Activated CD4-positive, alpha-beta T cell treated with anti-CD3 and anti-CD28 coated beads, Interleukin-2, amount 10 ng/mL, durations not matched to agents 24 days and 14 days (primary cell): ENCODE results near the gene AP3S2. TPM values are rescaled to one million over a fixed set of nuclear protein-coding genes. Genes with fewer than 3 reads are reported as not detected.
A peak's percentile ranks its signal among the peaks of the same experiment; 100 is the strongest.
"Not testable (repeated sequence)": the region's sequence is repeated elsewhere in the genome, so short reads cannot be mapped to it uniquely, and the experiment has no call there.

Experiments
- DNase-seq: peaks from one replicate; pipeline ENCODE4 v3.0.0; 2022
- H3K27ac Mint-ChIP-seq: one replicate; pipeline ENCODE4 v1.8.0; 2022; ENCODE audit warnings: mild to moderate bottlenecking, mixed read lengths
- H3K27me3 Mint-ChIP-seq: one replicate; pipeline ENCODE4 v1.8.0; 2022; ENCODE audit warnings: mixed read lengths
- H3K36me3 Mint-ChIP-seq: one replicate; pipeline ENCODE4 v1.8.0; 2022; ENCODE audit warnings: low read depth, mild to moderate bottlenecking, mixed read lengths
- H3K4me1 Mint-ChIP-seq: one replicate; pipeline ENCODE4 v1.8.0; 2021; ENCODE audit warnings: mixed read lengths
- H3K4me3 Mint-ChIP-seq: one replicate; pipeline ENCODE4 v1.8.0; 2022; ENCODE audit warnings: mild to moderate bottlenecking, moderate library complexity, mixed read lengths
- H3K9me3 Mint-ChIP-seq: one replicate; pipeline ENCODE4 v1.8.0; 2021; ENCODE audit warnings: mixed read lengths
- intact Hi-C: fragments of 100-400 bp; cut with micrococcal nuclease; formaldehyde crosslinking; loops from one replicate; pipeline ENCODE4 v1.15.1; 2023
- total RNA-seq: library from RNA; stranded (reverse); gene quantifications from 2 replicates; pipeline ENCODE4 v1.2.3, GENCODE V29; 2022

Gene AP3S2
- total RNA-seq, 1 donor from 2014 or later, result 20.6 TPM

DNA sequence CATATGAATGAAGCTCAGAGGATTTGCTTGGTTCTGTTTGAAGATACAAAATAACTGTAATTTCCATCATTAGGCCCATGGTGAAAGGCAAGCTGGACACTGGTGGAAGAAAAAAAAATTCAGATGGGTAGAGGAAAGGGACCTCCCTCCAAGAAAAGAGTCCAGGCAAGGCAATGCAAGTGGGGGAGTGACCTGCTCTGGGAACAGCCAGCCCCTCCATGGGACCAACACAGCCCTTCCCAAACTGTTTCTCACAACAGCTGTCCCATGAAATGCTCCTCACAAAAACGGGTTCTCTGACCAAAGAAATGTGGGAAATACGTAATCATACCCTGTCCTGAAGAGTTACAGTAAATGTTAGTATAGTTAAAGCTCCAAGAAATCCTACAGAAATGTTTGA is 4.4 kb upstream of the AP3S2 start:
- no peaks in the 10 kb centered on the region for H3K36me3 Mint-ChIP-seq
- DNase-seq, result no peak
- intact Hi-C loops, result loop anchor here (1.0 to 10.0 kb wide), 3 partner anchors 173 to 937 kb away; partner anchors contain the start of genes CIB1 and GDPGP1
- H3K27me3 Mint-ChIP-seq, result peaks cover 2% of the 10 kb centered on the region
- peaks cover 13% of the 10 kb centered on the region for H3K4me1 Mint-ChIP-seq
- H3K9me3 Mint-ChIP-seq, result no peaks in the 10 kb centered on the region
- peak overlapping the region; percentile 9 for H3K27ac Mint-ChIP-seq
- H3K4me3 Mint-ChIP-seq, result no peak overlapping the region

DNA sequence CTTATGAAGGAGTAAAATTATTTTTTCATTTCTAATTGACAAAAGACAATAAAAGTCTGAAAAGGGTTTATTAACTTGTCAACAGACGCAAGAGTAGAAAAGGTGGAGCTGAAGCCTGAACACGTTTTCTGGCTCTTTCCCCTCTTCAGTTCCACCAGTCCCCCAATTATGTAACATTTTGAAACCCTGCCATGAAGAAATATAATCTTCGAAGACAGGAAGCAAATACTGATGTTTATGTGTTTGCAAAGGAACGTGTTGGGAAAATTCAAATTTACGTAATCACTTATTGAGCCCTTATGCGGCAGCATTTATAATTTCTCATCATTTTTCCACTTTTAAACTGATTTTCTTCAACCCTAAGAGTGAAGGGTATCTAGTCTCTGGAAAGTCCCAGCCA is 767 bp downstream of the AP3S2 start:
- intact Hi-C loops, result loop anchor here (1.0 to 10.0 kb wide), 6 partner anchors 109 to 942 kb away; partner anchors contain the start of genes CIB1, GDPGP1 and MESP1
- H3K36me3 Mint-ChIP-seq, result peaks cover 16% of the 10 kb centered on the region

DNA sequence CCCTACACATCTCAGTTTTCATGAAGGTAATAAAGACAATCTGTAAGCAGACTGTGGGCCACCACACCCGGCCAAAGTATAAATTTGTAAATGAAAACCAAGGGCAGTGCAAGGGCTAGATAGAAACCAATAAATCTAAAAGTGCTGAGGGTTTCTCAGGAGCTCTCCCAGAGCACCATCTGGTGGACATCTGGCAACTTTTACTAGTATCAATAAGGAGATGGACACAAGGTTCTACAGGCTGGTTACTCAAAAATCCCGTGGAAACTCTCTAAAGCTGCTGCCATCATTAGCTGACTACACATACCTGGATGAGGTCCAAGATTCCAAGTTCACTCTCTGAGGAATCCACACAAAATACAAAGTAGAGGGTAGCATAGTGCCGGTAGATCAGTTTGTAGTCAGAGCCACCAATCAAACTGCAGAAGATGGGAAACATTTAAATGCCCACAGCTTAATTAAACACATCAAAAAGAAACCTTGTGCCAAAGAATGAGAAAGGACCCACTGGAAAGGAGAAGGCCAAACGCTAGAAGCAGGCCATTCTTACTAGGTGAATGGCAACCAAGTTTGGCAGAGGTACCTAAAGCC is 5.5 kb downstream of the AP3S2 start:
- H3K27ac Mint-ChIP-seq, result no peak overlapping the region
- H3K27me3 Mint-ChIP-seq, result no peaks in the 10 kb centered on the region
- no peak for DNase-seq
- H3K4me3 Mint-ChIP-seq, result no peak overlapping the region
- intact Hi-C loops, result no loop called here
- H3K36me3 Mint-ChIP-seq, result peaks cover 29% of the 10 kb centered on the region
- peaks cover 17% of the 10 kb centered on the region for H3K4me1 Mint-ChIP-seq
- no peaks in the 10 kb centered on the region for H3K9me3 Mint-ChIP-seq

More for the DNA sequence above, 767 bp downstream of the AP3S2 start:
- Mint-ChIP-seq H3K27me3 (no peaks in the 10 kb centered on the region), H3K4me1 (peaks cover 27% of the 10 kb centered on the region), H3K4me3 (peak overlapping the region; percentile 97), H3K9me3 (no peaks in the 10 kb centered on the region), H3K27ac (peak overlapping the region; percentile 97)
- no peak for DNase-seq

GRCh38 chr15:89885611-89886010 is 8.2 kb downstream of the AP3S2 start:
- Mint-ChIP-seq H3K9me3 (no peaks in the 10 kb centered on the region), H3K27me3 (no peaks in the 10 kb centered on the region), H3K36me3 (peaks cover 29% of the 10 kb centered on the region), H3K4me1 (peaks cover 2% of the 10 kb centered on the region), H3K27ac (no peak overlapping the region), H3K4me3 (no peak overlapping the region)
- no peak for DNase-seq
- intact Hi-C loops, result no loop called here

GRCh38 chr15:89885179-89885578 is 8.6 kb downstream of the AP3S2 start:
- H3K36me3 Mint-ChIP-seq, result peaks cover 29% of the 10 kb centered on the region
- H3K4me3 Mint-ChIP-seq, H3K9me3 Mint-ChIP-seq, H3K27me3 Mint-ChIP-seq, intact Hi-C loops, DNase-seq, H3K27ac Mint-ChIP-seq, H3K4me1 Mint-ChIP-seq: not testable (repeated sequence)

DNA sequence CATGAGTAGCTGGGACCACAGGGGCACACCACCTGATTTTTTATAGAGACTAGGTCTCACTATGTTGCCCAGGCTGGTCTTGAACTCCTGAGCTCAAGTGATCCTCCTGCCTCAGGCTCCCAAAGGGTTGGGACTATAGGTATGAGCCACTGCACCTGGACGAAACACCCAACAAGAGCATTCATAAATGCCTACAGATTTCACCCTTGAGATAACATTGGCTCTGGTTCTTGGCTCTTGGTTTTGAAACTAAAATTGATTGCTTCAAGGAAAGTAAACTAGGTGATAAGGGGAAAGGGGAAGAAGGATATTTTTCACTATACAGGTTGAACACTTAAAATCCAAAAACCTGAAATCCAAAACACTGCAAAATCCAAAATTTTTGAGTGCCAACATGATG is 10.3 kb downstream of the AP3S2 start:
- Mint-ChIP-seq H3K4me1 (no peaks in the 10 kb centered on the region), H3K9me3 (no peaks in the 10 kb centered on the region), H3K4me3 (no peak overlapping the region), H3K27me3 (no peaks in the 10 kb centered on the region), H3K36me3 (peaks cover 24% of the 10 kb centered on the region), H3K27ac (no peak overlapping the region)
- no peak for DNase-seq
- intact Hi-C loops, result no loop called here

DNA sequence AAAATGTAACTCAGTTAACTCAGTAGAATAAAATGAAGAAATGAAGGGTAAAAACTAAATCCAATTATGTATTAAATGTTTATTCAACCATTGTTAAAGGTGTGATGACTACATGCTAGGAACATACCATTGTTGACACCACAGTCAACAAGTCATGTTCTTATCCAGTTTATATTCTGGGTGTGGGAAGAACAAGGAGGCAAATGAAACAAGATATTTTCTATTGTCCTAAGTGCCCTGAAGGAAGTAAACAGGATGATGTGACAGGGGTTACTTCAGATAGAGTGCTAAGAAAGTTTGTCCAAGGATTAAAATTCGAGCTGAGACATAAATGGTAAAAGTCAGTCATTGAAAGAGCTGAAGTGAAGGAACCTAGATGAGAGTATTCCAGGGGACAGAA is 13.1 kb downstream of the AP3S2 start:
- intact Hi-C loops, result no loop called here

DNA sequence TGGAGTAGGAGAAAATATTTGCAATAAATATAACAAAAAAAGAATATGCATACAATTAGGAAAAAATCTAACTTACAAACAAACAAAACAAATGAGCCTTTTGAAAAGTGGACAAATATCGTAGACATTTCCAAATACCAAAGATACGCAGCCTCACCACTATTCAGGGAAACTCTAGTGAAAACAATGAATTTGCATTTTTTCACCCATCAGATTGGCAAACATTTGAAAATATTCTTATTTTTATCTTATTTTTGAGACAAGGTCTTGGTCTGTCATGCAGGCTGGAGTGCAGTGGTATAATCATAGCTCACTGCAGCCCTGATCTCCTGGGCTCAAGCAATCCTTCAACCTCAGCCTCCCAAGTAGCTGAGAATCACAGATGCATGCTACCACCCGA is 15.5 kb downstream of the AP3S2 start:
- DNase-seq, result no peak
- Mint-ChIP-seq H3K27me3 (no peaks in the 10 kb centered on the region), H3K27ac (no peak overlapping the region), H3K36me3 (peaks cover 18% of the 10 kb centered on the region), H3K4me1 (peaks cover 2% of the 10 kb centered on the region), H3K4me3 (no peak overlapping the region), H3K9me3 (no peaks in the 10 kb centered on the region)
- intact Hi-C loops, result loop anchor here (5.0 kb wide), 2 partner anchors 116 to 136 kb away; no protein-coding TSS in a partner anchor

More for the DNA sequence above, 13.1 kb downstream of the AP3S2 start:
- H3K9me3 Mint-ChIP-seq, result no peaks in the 10 kb centered on the region
- no peak overlapping the region for H3K27ac Mint-ChIP-seq
- H3K36me3 Mint-ChIP-seq, result peaks cover 23% of the 10 kb centered on the region
- no peak overlapping the region for H3K4me3 Mint-ChIP-seq
- no peak for DNase-seq
- H3K27me3 Mint-ChIP-seq, result no peaks in the 10 kb centered on the region
- H3K4me1 Mint-ChIP-seq, result no peaks in the 10 kb centered on the region

DNA sequence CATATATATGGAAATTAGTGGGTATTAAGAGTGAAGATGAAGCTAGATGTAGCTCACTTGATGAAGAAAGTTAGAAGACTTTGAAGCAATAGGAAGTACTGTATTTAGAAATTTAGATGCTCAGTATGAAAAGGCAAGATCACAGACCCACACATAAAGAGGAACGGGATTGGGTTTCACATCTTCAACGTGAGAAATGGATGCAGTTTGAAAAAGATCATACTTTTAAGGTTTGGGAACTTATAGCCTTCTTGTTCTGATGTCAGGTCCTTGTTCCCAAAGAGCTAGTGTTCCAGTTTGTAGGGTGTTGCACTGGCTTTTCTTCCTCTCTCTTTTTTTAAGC is 16.7 kb downstream of the AP3S2 start:
- Mint-ChIP-seq H3K27me3 (no peaks in the 10 kb centered on the region), H3K36me3 (peaks cover 17% of the 10 kb centered on the region), H3K4me1 (peaks cover 2% of the 10 kb centered on the region), H3K9me3 (no peaks in the 10 kb centered on the region), H3K27ac (no peak overlapping the region), H3K4me3 (no peak overlapping the region)
- intact Hi-C loops, result loop anchor here (5.0 kb wide), 2 partner anchors 115 to 135 kb away; no protein-coding TSS in a partner anchor
- DNase-seq, result no peak

DNA sequence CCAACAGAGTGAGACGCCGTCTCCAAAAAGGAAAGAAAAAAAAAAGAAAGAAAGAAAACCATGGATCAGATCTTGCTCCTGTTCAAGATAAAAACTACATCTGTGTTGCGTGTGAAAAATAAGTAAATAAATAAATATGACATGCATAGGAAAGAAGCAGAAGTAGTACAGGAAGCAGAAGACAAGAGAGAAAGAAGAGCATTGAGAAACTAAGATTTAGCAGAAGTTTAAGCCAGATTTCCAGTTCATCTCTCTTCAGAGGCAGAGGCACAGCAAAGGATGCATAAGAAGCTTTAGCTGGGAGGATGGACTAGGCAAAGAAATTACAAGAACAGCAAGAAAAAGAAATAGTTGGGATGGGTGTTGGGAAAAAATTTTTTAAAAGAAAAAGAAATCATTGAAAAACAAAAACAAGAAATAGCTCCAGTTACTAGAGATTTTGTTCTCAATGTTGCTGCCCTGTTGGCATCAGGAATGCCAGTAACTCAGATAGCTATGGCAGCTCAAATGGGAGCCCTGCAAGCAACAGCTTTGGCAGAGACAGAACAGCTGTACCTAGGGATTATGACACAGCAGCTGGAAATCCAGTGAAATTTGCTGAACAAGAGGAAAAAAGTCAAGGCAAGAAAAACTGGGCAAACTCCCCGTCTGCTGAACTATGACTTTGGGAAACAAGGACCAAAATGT is 17.3 kb downstream of the AP3S2 start:
- peaks cover 2% of the 10 kb centered on the region for H3K4me1 Mint-ChIP-seq
- no peaks in the 10 kb centered on the region for H3K27me3 Mint-ChIP-seq
- no peaks in the 10 kb centered on the region for H3K9me3 Mint-ChIP-seq
- intact Hi-C loops, result loop anchor here (5.0 kb wide), 2 partner anchors 114 to 134 kb away; no protein-coding TSS in a partner anchor
- H3K4me3 Mint-ChIP-seq, result no peak overlapping the region
- DNase-seq, result no peak
- H3K36me3 Mint-ChIP-seq, result peaks cover 17% of the 10 kb centered on the region
- H3K27ac Mint-ChIP-seq, result no peak overlapping the region

DNA sequence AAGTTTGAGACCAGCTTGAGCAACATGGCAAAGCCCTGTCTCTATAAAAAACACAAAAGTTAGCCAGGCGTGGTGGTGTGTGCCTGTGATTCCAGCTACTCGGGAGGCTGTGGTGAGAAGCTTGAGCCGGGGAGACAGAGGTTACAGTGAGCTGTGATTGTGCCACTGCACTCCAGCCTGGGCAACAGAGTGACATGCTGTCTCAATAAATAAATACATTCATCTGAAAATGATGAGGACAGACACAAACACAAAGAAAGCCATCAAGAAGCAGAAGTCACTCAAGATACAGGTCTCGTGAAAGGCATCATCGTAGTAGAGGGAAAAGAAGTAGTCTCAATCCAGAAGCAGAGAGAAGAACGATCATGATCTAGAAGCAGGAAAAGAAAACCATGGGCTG is 18.1 kb downstream of the AP3S2 start:
- Mint-ChIP-seq H3K36me3 (peaks cover 18% of the 10 kb centered on the region), H3K27me3 (no peaks in the 10 kb centered on the region), H3K9me3 (no peaks in the 10 kb centered on the region), H3K4me1 (peaks cover 2% of the 10 kb centered on the region), H3K4me3 (no peak overlapping the region), H3K27ac (no peak overlapping the region)
- DNase-seq, result no peak
- intact Hi-C loops, result loop anchor here (5.0 kb wide), 2 partner anchors 113 to 133 kb away; no protein-coding TSS in a partner anchor

DNA sequence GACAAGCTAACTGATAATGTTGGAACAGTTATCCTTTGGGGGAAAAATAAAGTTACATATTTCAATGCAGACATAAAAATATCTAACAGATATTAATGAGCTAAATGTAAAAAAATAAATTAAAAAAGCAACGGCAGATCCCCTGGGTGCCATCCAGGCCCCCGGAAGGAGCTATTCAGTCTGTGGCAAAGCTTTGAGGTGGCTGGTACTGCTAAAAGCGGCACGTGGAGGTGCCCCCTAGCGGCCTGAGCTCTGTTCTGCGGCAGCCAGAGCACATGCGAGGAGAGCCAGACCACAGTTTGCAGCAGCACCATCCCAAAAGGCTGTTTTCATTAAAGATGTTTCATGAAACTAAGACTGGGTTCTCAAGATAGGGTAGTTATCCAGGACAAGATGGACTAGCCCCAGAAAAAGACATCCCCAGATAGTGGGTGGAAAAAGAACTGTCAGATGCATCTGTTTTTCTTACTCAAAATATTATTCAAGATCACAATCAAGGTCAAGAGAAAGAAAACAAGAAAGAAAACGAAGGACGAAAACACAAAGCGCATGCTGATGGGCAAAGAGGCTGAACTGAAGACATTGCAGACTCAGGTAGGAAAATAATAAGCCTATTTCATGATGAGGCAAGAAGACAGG is 18.7 kb downstream of the AP3S2 start:
- H3K4me1 Mint-ChIP-seq, result peaks cover 2% of the 10 kb centered on the region
- H3K9me3 Mint-ChIP-seq, result no peaks in the 10 kb centered on the region
- intact Hi-C loops, result loop anchor here (5.0 kb wide), 2 partner anchors 113 to 133 kb away; no protein-coding TSS in a partner anchor
- no peaks in the 10 kb centered on the region for H3K27me3 Mint-ChIP-seq
- no peak overlapping the region for H3K4me3 Mint-ChIP-seq
- peak; percentile 93 for DNase-seq
- H3K36me3 Mint-ChIP-seq, result peaks cover 21% of the 10 kb centered on the region
- H3K27ac Mint-ChIP-seq, result peak overlapping the region; percentile 5

DNA sequence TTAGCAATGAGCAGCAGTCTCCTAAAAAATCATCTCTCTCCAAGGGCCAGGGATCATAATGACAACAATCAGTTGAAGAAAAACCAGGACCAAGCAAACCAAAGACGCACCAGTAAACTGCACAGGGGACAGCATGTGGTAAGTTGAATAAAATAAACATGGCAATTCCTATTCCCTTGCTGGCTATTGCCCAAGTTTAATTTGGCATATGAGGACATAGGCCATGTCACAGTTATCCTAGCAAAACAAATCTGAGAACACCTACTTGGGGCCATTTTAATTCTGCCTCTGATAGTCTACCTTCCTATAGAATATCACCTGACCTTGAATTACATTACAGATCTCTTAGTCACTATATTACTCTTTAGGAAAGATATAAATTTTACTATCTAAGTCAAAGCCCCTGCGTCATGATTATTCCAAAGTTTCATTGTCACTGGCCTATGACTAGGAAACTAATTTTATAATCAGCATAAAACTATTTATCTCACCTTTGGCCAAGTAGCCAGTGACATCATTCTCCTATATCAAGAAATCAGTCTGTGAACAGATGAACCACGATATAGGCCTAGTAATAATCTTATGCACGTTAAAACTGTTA is 23.0 kb downstream of the AP3S2 start:
- no peaks in the 10 kb centered on the region for H3K9me3 Mint-ChIP-seq
- no peaks in the 10 kb centered on the region for H3K27me3 Mint-ChIP-seq
- no peak overlapping the region for H3K4me3 Mint-ChIP-seq
- no peak overlapping the region for H3K27ac Mint-ChIP-seq
- H3K4me1 Mint-ChIP-seq, result peaks cover 2% of the 10 kb centered on the region
- peaks cover 18% of the 10 kb centered on the region for H3K36me3 Mint-ChIP-seq
- DNase-seq, result no peak
- intact Hi-C loops, result no loop called here

DNA sequence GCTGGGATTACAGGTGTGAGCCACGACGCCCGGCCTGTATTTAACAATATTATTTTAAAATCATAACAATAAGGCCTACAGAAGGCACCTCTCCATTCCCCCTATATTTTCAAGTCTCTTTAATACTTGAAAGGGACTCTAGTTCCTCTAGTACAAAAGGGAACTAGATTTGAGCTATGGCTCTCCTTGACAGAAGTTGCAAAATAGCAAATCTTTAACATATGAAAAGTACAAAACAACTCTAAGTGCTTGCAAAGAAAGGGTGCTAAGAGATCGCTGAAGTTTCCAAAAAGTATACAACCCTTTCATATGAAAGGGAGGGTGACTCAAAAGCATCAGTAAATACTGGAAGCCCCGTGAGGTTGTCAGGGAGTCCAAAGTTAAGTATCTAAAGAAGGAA is 23.8 kb downstream of the AP3S2 start:
- no peak overlapping the region for H3K4me3 Mint-ChIP-seq

More for the DNA sequence above, 23.8 kb downstream of the AP3S2 start:
- Mint-ChIP-seq H3K9me3 (no peaks in the 10 kb centered on the region), H3K27me3 (no peaks in the 10 kb centered on the region), H3K4me1 (peaks cover under 1% of the 10 kb centered on the region), H3K36me3 (peaks cover 18% of the 10 kb centered on the region), H3K27ac (no peak overlapping the region)
- intact Hi-C loops, result no loop called here
- DNase-seq, result no peak
